H1 (cell line): Measurements from ENCODE around the gene APC2. TPM values are rescaled to one million over a fixed set of nuclear protein-coding genes. Genes with fewer than 3 reads are reported as not detected.
A peak's percentile ranks its signal among the peaks of the same experiment; 100 is the strongest.

Experiments
- CTCF ChIA-PET: fragments of 300-600 bp; sonication (Branson Sonifier 250); formaldehyde crosslinking; loops from one replicate; lab custom pipeline; 2021; ENCODE audit not compliant: partially characterized antibody; lab: Charles Lee
- POLR2A ChIA-PET: fragments of 300-600 bp; sonication (Branson Sonifier 250); formaldehyde crosslinking; loops from one replicate; lab custom pipeline; 2021; ENCODE audit warnings: inconsistent platforms; ENCODE audit not compliant: partially characterized antibody; lab: Charles Lee
- DNase-seq, 2 experiments: peaks; one replicate each; pipeline versions ENCODE4 v3.0.0 to v3.0.0-alpha.2; 2010 to 2022; ENCODE audit warnings: low spot score in 2 of 2, low read depth in 1 of 2, mixed read lengths in 1 of 2
- FAIRE-seq: peaks from 2 replicates; lab custom pipeline; 2011; peaks lifted over from hg19 to GRCh38; lab: Jason Lieb, UNC
- H2AFZ ChIP-seq: 2 replicates; pipeline ENCODE4 v1.8.1; 2012; ENCODE audit warnings: low read length, inconsistent platforms
- H2AK5ac ChIP-seq: 2 replicates; pipeline ENCODE4 v1.6.1; 2013; ENCODE audit warnings: low read depth, low read length
- H2BK120ac ChIP-seq: replicated peaks from 2 replicates; pipeline ENCODE3; 2013; ENCODE audit warnings: low read depth, low read length, inconsistent platforms
- H2BK12ac ChIP-seq: 2 replicates; pipeline ENCODE4 v1.6.1; 2013; ENCODE audit warnings: low read depth, low read length
- H2BK15ac ChIP-seq: 2 replicates; pipeline ENCODE4 v1.6.1; 2013; ENCODE audit warnings: low read length
- H2BK20ac ChIP-seq: 2 replicates; pipeline ENCODE4 v1.6.1; 2013; ENCODE audit warnings: low read length
- H2BK5ac ChIP-seq: 2 replicates; pipeline ENCODE4 v1.6.1; 2013; ENCODE audit warnings: low read depth, low read length
- H3K14ac ChIP-seq: 2 replicates; pipeline ENCODE4 v1.6.1; 2013; ENCODE audit warnings: inconsistent platforms; ENCODE audit not compliant: insufficient read length
- H3K18ac ChIP-seq: 2 replicates; pipeline ENCODE4 v1.6.1; 2013; ENCODE audit warnings: low read length; ENCODE audit errors: extremely low read depth
- H3K23ac ChIP-seq: 2 replicates; pipeline ENCODE4 v1.6.1; 2013; ENCODE audit warnings: inconsistent platforms; ENCODE audit not compliant: insufficient read length
- H3K23me2 ChIP-seq: 2 replicates; pipeline ENCODE4 v1.6.1; 2013; ENCODE audit warnings: low read depth, low read length
- H3K27ac ChIP-seq: 2 replicates; pipeline ENCODE4 v1.6.1; 2011; ENCODE audit warnings: low read depth, low read length, inconsistent platforms
- H3K27me3 ChIP-seq, 4 experiments: replicated peaks in 1 of 4; 1 replicate in 1 of 4; 2 replicates in 3 of 4; pipeline versions ENCODE4 v1.6.1 to v1.8.1; 2011 to 2013; ENCODE audit warnings: low read length in 3 of 4, mild to moderate bottlenecking in 3 of 4, inconsistent platforms in 2 of 4, mixed read lengths in 2 of 4, moderate library complexity in 1 of 4; ENCODE audit not compliant: control insufficient read depth in 3 of 4, insufficient read depth in 3 of 4; ENCODE audit errors: extremely low read depth in 1 of 4
- H3K36me3 ChIP-seq, 4 experiments: 2 replicates each; pipeline versions ENCODE4 v1.6.1 to v1.8.1; 2011 to 2013; ENCODE audit warnings: mild to moderate bottlenecking in 4 of 4, low read length in 3 of 4, moderate library complexity in 2 of 4, control low read depth in 1 of 4, inconsistent platforms in 1 of 4; ENCODE audit not compliant: insufficient read depth in 4 of 4, control insufficient read depth in 2 of 4
- H3K4ac ChIP-seq: replicated peaks from 2 replicates; pipeline ENCODE3; 2013; ENCODE audit warnings: low read length, low read depth, mixed read lengths, inconsistent platforms; ENCODE audit not compliant: insufficient read length
- H3K4me1 ChIP-seq, 4 experiments: replicated peaks in 1 of 4; 1 replicate in 1 of 4; 2 replicates in 3 of 4; pipeline versions ENCODE4 v1.6.1 to v1.8.1; 2011 to 2013; ENCODE audit warnings: low read length in 3 of 4, inconsistent platforms in 2 of 4, mixed read lengths in 1 of 4; ENCODE audit not compliant: insufficient read depth in 4 of 4, control insufficient read depth in 3 of 4
- H3K4me2 ChIP-seq, 2 experiments: 2 replicates each; pipeline versions ENCODE4 v1.6.1 to v1.8.1; 2011 to 2013; ENCODE audit warnings: low read depth in 2 of 2, low read length in 2 of 2, control low read depth in 1 of 2, inconsistent platforms in 1 of 2, mild to moderate bottlenecking in 1 of 2; ENCODE audit not compliant: insufficient read depth in 1 of 2
- H3K4me3 ChIP-seq, 4 experiments: fragments of 200-600, 300-600 bp in 1 of 4; sonication (generic), shearing (Covaris generic), sonication (Bioruptor Twin) in 1 of 4; 2 replicates each; pipeline versions ENCODE4 v1.5.1 to v1.8.1; 2011 to 2016; ENCODE audit warnings: low read length in 4 of 4, low read depth in 3 of 4, control low read depth in 2 of 4, inconsistent platforms in 2 of 4, mild to moderate bottlenecking in 2 of 4, mixed read lengths in 1 of 4, moderate library complexity in 1 of 4; ENCODE audit not compliant: insufficient read depth in 2 of 4; ENCODE audit errors: extremely low read depth in 1 of 4
- H3K56ac ChIP-seq: replicated peaks from 2 replicates; pipeline ENCODE3; 2013; ENCODE audit warnings: low read depth, mild to moderate bottlenecking, mixed read lengths, low read length, inconsistent platforms; ENCODE audit not compliant: insufficient read length
- H3K79me1 ChIP-seq: 2 replicates; pipeline ENCODE4 v1.6.1; 2013; ENCODE audit warnings: low read depth, low read length, control low read depth
- H3K79me2 ChIP-seq, 2 experiments: 2 replicates each; pipeline versions ENCODE4 v1.6.1 to v1.8.1; 2012 to 2013; ENCODE audit warnings: low read length in 2 of 2, mild to moderate bottlenecking in 2 of 2, inconsistent platforms in 1 of 2; ENCODE audit not compliant: insufficient read depth in 2 of 2, control insufficient read depth in 1 of 2
- H3K9ac ChIP-seq, 4 experiments: replicated peaks in 1 of 4; 1 replicate in 1 of 4; 2 replicates in 3 of 4; pipeline versions ENCODE4 v1.6.1 to v1.8.1; 2011 to 2013; ENCODE audit warnings: low read depth in 3 of 4, low read length in 3 of 4, control low read depth in 2 of 4, mild to moderate bottlenecking in 2 of 4, moderate library complexity in 2 of 4, inconsistent platforms in 1 of 4; ENCODE audit errors: extremely low read depth in 1 of 4
- H3K9me3 ChIP-seq, 2 experiments: 2 replicates each; pipeline versions ENCODE4 v1.6.1 to v1.8.1; 2012 to 2013; ENCODE audit warnings: mild to moderate bottlenecking in 2 of 2, moderate library complexity in 2 of 2, control low read depth in 1 of 2, inconsistent platforms in 1 of 2, low read depth in 1 of 2, low read length in 1 of 2, mixed read lengths in 1 of 2; ENCODE audit not compliant: insufficient read depth in 2 of 2
- H4K20me1 ChIP-seq, 2 experiments: replicated peaks in 1 of 2; 2 replicates each; pipeline versions ENCODE3 to v1.8.1; 2011 to 2013; ENCODE audit warnings: inconsistent platforms in 2 of 2, low read length in 2 of 2, mild to moderate bottlenecking in 1 of 2; ENCODE audit not compliant: insufficient read depth in 2 of 2, control insufficient read depth in 1 of 2
- H4K5ac ChIP-seq: 2 replicates; pipeline ENCODE4 v1.6.1; 2013; ENCODE audit warnings: low read length, low read depth, mixed read lengths, inconsistent platforms; ENCODE audit not compliant: insufficient read length
- H4K8ac ChIP-seq: 2 replicates; pipeline ENCODE4 v1.8.0; 2013; ENCODE audit warnings: mild to moderate bottlenecking, moderate library complexity, low read length, inconsistent platforms; ENCODE audit not compliant: insufficient read depth; ENCODE audit errors: extremely low read depth
- H4K91ac ChIP-seq: replicated peaks from 2 replicates; pipeline ENCODE3; 2013; ENCODE audit warnings: low read length, mixed read lengths, inconsistent platforms; ENCODE audit not compliant: insufficient read length
- ASH2L ChIP-seq: fragments of 200-600, 300-600 bp; sonication (generic); IDR thresholded peaks from one replicate; pipeline ENCODE4 v1.7.1; 2017; ENCODE audit warnings: low read length
- BACH1 ChIP-seq: IDR thresholded peaks from 2 replicates; pipeline ENCODE4 v1.6.1; 2012; ENCODE audit warnings: low read length, improper control_type of control experiment
- CEBPB ChIP-seq: IDR thresholded peaks from 2 replicates; pipeline ENCODE4 v1.6.1; 2012; ENCODE audit warnings: low read depth, low read length
- CHD1 ChIP-seq: IDR thresholded peaks from 2 replicates; pipeline ENCODE4 v1.6.1; 2012; ENCODE audit warnings: low read depth, low read length, improper control_type of control experiment
- CREB1 ChIP-seq: IDR thresholded peaks from 2 replicates; pipeline ENCODE4 v1.6.1; 2012; ENCODE audit warnings: inconsistent platforms
- EZH2 ChIP-seq: fragments of 200-600 bp; sonication (generic); IDR thresholded peaks from 2 replicates; pipeline ENCODE4 v1.7.1; 2012; ENCODE audit warnings: low read depth, mild to moderate bottlenecking, moderate library complexity, low read length, inconsistent platforms; ENCODE audit not compliant: severe bottlenecking
- HDAC2 ChIP-seq, 2 experiments: fragments of 300-600 bp in 1 of 2; sonication (generic) in 1 of 2; IDR thresholded peaks; 2 replicates each; pipeline ENCODE4 v1.6.1; 2011 to 2012; ENCODE audit warnings: low read depth in 2 of 2, low read length in 2 of 2, mild to moderate bottlenecking in 2 of 2, moderate library complexity in 2 of 2, borderline replicate concordance in 1 of 2, inconsistent platforms in 1 of 2
- JUND ChIP-seq: IDR thresholded peaks from 2 replicates; pipeline ENCODE4 v1.6.1; 2011; ENCODE audit warnings: mild to moderate bottlenecking, improper control_type of control experiment, low read length
- KDM1A ChIP-seq: fragments of 200-600, 300-600 bp; sonication (generic); IDR thresholded peaks from 2 replicates; pipeline ENCODE4 v1.7.1; 2016; ENCODE audit warnings: mild to moderate bottlenecking, low read length, borderline replicate concordance
- PHF8 ChIP-seq: fragments of 200-600 bp; sonication (generic); conservative IDR thresholded peaks from 2 replicates; pipeline ENCODE4 v1.7.1; 2012; ENCODE audit warnings: low read depth, mild to moderate bottlenecking, inconsistent platforms, low read length, moderate library complexity
- RAD21 ChIP-seq, 2 experiments: IDR thresholded peaks in 1 of 2; conservative IDR thresholded peaks in 1 of 2; 2 replicates each; pipeline ENCODE4 v1.6.1; 2011; ENCODE audit warnings: low read depth in 2 of 2, low read length in 2 of 2, improper control_type of control experiment in 1 of 2, inconsistent platforms in 1 of 2, mild to moderate bottlenecking in 1 of 2, moderate library complexity in 1 of 2
- RBBP5 ChIP-seq: IDR thresholded peaks from 2 replicates; pipeline ENCODE4 v1.7.1; 2012; ENCODE audit warnings: low read depth, mild to moderate bottlenecking, inconsistent platforms, low read length, moderate library complexity, borderline replicate concordance
- SUZ12 ChIP-seq: fragments of 200-600 bp; sonication (generic); IDR thresholded peaks from 2 replicates; pipeline ENCODE4 v1.6.1; 2012; ENCODE audit warnings: mild to moderate bottlenecking, inconsistent platforms, low read length, moderate library complexity, mixed read lengths
- TEAD4 ChIP-seq: IDR thresholded peaks from 2 replicates; pipeline ENCODE4 v1.6.1; 2012; ENCODE audit warnings: low read depth, low read length, inconsistent platforms, mixed read lengths
- WGBS, 2 experiments: shearing (Covaris generic) in 1 of 2; methylation state at CpG; one replicate each; pipeline versions ENCODE4 v1.1.6 to v1.1.7; 2013 to 2015; ENCODE audit warnings: low lambda C conversion rate in 2 of 2, mixed read lengths in 2 of 2, inconsistent platforms in 1 of 2, low coverage in 1 of 2, missing lambda C conversion rate in 1 of 2; ENCODE audit not compliant: insufficient replicate concordance in 2 of 2, insufficient coverage in 1 of 2, insufficient read length in 1 of 2; ENCODE audit errors: extremely low coverage in 1 of 2, missing lambda C conversion rate in 1 of 2; 5-methylcytosine and 5-hydroxymethylcytosine counted together
- polyA plus RNA-seq, 7 experiments: library from polyadenylated mRNA; depleted of rRNA in 3 of 7; stranded (reverse) in 5 of 7; unstranded in 2 of 7; fragments of >200 nt in 5 of 7; fragments of 200-250 nt in 2 of 7; gene quantifications; 1 replicate in 5 of 7; 2 replicates in 1 of 7; 4 replicates in 1 of 7; pipeline versions ENCODE4 v1.2.1 to v1.2.3, GENCODE V29; 2011 to 2013; ENCODE audit warnings: missing spikeins in 2 of 7, mixed read lengths in 2 of 7
- total RNA-seq: library from RNA; stranded (reverse); fragmentation: NEBNext Ultra II Directional; extraction: Animal tissue kit (Norgen Biotek cat#: 25700); gene quantifications from 2 replicates; pipeline ENCODE4 v1.2.1, GENCODE V29; 2021

APC2 gene
- total and polyA plus RNA-seq, 2 of the 8 experiments (the other 6 are each of a cell fraction or from before 2014, with no cell fraction given): 1.3 to 4.1 TPM

- no peaks in the 10 kb centered on the region for H3K79me2 ChIP-seq
- H4K91ac ChIP-seq: no peak overlapping the region
- peaks cover 0 to 2% (median 0%) of the 10 kb centered on the region in 4 experiments; a peak in 2 of 8 replicates for H3K36me3 ChIP-seq
- H3K23ac ChIP-seq: no peak overlapping the region
- FAIRE-seq (no peak), DNase-seq (no peak)
- H3K79me1 ChIP-seq: no peaks in the 10 kb centered on the region; the same call in 1 of the 2 replicates
- 91% methylated on average over 10 of the region's 16 CpGs; no CpG with 5 or more reads in 1 of the 2 experiments for WGBS, 2 experiments
- no peak overlapping the region for H2AK5ac ChIP-seq
- no peak overlapping the region for H3K4me3 ChIP-seq
- H4K20me1 ChIP-seq: peaks cover 2 to 3% of the 10 kb centered on the region in 2 experiments
- H3K4ac ChIP-seq: no peak overlapping the region
- CTCF ChIA-PET: interaction anchor here (0.7 to 6.9 kb wide), 7 partner anchors 9 to 64 kb away, joined by 3 to 54 read pairs (median 3); no protein-coding TSS in a partner anchor
- no peak overlapping the region for H3K56ac ChIP-seq
- H3K27ac ChIP-seq: no peak overlapping the region
- POLR2A ChIA-PET: interaction anchor here (1.0 to 9.4 kb wide), 8 partner anchors 9 to 109 kb away, joined by 3 to 109 read pairs (median 8); no protein-coding TSS in a partner anchor
- no peak overlapping the region for H4K5ac ChIP-seq
- H3K9ac ChIP-seq: no peak overlapping the region
- no peak overlapping the region for H2BK120ac ChIP-seq
- peaks cover 0 to 18% (median 5%) of the 10 kb centered on the region in 4 experiments; a peak in 4 of 7 replicates for H3K27me3 ChIP-seq
- no peak overlapping the region for H3K4me2 ChIP-seq
- H2BK12ac ChIP-seq: no peak overlapping the region
- H4K8ac ChIP-seq: peak overlapping the region; percentile 89; the same call in 1 of the 2 replicates
- H2AFZ ChIP-seq: no peak overlapping the region
- H3K23me2 ChIP-seq: peaks cover 3% of the 10 kb centered on the region; the same call in 1 of the 2 replicates
- H3K14ac ChIP-seq: no peak overlapping the region
- H2BK20ac ChIP-seq: no peak overlapping the region
- peaks cover 0 to 15% (median 11%) of the 10 kb centered on the region in 4 experiments; a peak in 6 of 7 replicates for H3K4me1 ChIP-seq
- no peaks in the 10 kb centered on the region for H3K9me3 ChIP-seq
- no peak overlapping the region for H2BK15ac ChIP-seq
- no peak overlapping the region for H3K18ac ChIP-seq
- H2BK5ac ChIP-seq: no peak overlapping the region
- TF ChIP-seq ASH2L: no peak
- TF ChIP-seq CEBPB: no peak
- TF ChIP-seq CREB1: no peak
- no peak for TF ChIP-seq PHF8
- TF ChIP-seq EZH2: no peak
- TF ChIP-seq CHD1: no peak
- TF ChIP-seq TEAD4: no peak
- TF ChIP-seq RAD21 (IDR thresholded peaks at IDR 0.05 in 1 of 2, conservative IDR thresholded peaks at IDR 0.05 in 1 of 2; ENCODE audit: low read depth in 2 of 2, low read length in 2 of 2): no peak
- no peak for TF ChIP-seq JUND
- TF ChIP-seq RBBP5: no peak
- no peak for TF ChIP-seq BACH1
- TF ChIP-seq SUZ12: no peak
- no peak for TF ChIP-seq HDAC2 (IDR thresholded peaks at IDR 0.05; ENCODE audit: borderline replicate concordance in 1 of 2, low read depth in 2 of 2, low read length in 2 of 2)
- no peak for TF ChIP-seq KDM1A
These were observed 8.0 kb downstream of the APC2 start for GRCh38 chr19:1457892-1458291.
